ENCODE data around the gene PDE6B.
"Not testable (repeated sequence)": the region's sequence is repeated elsewhere in the genome, so short reads cannot be mapped to it uniquely, and the experiment has no call there.

DNA sequence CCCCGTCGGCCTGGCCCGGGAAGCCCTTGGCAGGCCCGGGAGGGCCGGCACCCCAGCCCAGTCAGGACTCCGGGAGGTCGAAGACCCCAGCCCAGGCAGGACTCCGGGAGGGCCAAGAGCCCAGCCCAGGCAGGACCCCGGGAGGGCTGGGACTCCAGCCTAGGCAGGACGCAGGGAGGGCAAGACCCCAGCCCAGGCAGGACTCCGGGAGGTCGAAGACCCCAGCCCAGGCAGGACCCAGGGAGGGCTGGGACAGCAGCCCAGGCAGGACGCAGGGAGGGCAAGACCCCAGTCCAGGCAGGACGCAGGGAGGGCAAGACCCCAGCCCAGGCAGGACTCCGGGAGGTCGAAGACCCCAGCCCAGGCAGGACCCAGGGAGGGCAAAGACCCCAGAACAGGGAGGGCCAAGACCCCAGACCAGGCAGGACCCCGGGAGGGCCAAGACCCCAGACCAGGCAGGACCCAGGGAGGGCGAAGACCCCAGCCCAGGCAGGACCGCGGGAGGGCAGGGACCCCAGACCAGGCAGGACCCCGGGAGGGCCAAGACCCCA, 80.8 kb downstream of the PDE6B start:
- TF ChIP-seq, protein P1, sequence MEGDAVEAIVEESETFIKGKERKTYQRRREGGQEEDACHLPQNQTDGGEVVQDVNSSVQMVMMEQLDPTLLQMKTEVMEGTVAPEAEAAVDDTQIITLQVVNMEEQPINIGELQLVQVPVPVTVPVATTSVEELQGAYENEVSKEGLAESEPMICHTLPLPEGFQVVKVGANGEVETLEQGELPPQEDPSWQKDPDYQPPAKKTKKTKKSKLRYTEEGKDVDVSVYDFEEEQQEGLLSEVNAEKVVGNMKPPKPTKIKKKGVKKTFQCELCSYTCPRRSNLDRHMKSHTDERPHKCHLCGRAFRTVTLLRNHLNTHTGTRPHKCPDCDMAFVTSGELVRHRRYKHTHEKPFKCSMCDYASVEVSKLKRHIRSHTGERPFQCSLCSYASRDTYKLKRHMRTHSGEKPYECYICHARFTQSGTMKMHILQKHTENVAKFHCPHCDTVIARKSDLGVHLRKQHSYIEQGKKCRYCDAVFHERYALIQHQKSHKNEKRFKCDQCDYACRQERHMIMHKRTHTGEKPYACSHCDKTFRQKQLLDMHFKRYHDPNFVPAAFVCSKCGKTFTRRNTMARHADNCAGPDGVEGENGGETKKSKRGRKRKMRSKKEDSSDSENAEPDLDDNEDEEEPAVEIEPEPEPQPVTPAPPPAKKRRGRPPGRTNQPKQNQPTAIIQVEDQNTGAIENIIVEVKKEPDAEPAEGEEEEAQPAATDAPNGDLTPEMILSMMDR (IDR thresholded peaks at IDR 0.05 in 8 of 11, conservative IDR thresholded peaks at IDR 0.05 in 3 of 11), result not testable (repeated sequence)
- not testable (repeated sequence) for TF ChIP-seq POLR2AphosphoS5, POLR2A (IDR thresholded peaks at IDR 0.05)
